Posterior cingulate gyrus (tissue), 11 donors: ENCODE measurements around the gene S100A11.

Source experiments
- DNase-seq, 10 donors: peaks; one replicate each; pipeline versions ENCODE4 v3.0.0 to v3.0.0-alpha.2; 2020 to 2021; ENCODE audit warnings: mixed read lengths in 3 of 10
- intact Hi-C: fragments of 100-400 bp; cut with DNase I; formaldehyde crosslinking; loops from one replicate; pipeline ENCODE4 v1.15.1; 2023

The S100A11 gene

GRCh38 chr1:152005360-152005912 is 31.4 kb downstream of the S100A11 start:
- intact Hi-C loops: no loop called here
- no peak for DNase-seq

GRCh38 chr1:152003846-152004442 is 32.9 kb downstream of the S100A11 start:
- intact Hi-C loops: no loop called here
- DNase-seq: no peak

- intact Hi-C loops: no loop called here
Observed at GRCh38 chr1:152002960-152003359, 33.8 kb downstream of the S100A11 start.

GRCh38 chr1:152001631-152002584 is 34.9 kb downstream of the S100A11 start:
- DNase-seq: peak; percentile 48 to 96 (median 81)
- intact Hi-C loops: loop anchor here (1.0 to 2.0 kb wide), 2 partner anchors 67 to 113 kb away; no protein-coding TSS in a partner anchor

More at GRCh38 chr1:152002960-152003359, 33.8 kb downstream of the S100A11 start:
- peak in 3 of 10 donors; percentile 32 to 83 (median 73) for DNase-seq

DNA sequence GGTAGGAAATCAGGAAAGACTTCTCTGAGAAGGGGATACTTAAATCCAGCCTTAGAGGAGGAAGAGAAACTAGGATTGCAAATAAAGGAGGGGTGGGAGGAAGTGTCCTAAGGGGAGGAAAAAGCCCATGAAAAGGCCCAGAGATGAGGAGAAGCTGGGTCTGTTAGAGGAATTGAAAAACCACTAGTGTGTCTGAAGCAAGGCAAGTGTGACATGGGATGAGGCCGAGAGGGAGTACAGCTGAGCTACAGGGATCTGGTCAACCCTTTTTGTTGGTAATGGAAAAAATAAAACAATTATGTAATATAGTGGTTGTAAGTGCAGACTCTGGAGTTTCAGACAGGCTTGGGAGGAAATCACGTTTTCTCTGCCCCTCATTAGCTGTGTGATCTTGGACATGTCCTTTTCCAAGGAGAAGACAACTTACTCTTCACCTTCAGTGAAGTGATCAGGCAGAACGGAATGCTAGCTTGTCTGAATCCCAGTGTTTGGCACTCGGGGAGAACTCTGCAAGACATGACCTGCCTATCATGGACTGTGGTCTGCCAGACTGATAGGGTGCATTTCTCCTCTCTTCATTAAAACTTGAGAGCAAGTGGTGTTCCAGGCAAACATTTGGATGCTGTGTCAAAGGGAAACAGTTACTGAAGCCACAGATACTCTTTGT is 35.7 kb downstream of the S100A11 start:
- no peak for DNase-seq
- intact Hi-C loops: loop anchor here (1.0 to 2.0 kb wide), 2 partner anchors 66 to 112 kb away; no protein-coding TSS in a partner anchor

DNA sequence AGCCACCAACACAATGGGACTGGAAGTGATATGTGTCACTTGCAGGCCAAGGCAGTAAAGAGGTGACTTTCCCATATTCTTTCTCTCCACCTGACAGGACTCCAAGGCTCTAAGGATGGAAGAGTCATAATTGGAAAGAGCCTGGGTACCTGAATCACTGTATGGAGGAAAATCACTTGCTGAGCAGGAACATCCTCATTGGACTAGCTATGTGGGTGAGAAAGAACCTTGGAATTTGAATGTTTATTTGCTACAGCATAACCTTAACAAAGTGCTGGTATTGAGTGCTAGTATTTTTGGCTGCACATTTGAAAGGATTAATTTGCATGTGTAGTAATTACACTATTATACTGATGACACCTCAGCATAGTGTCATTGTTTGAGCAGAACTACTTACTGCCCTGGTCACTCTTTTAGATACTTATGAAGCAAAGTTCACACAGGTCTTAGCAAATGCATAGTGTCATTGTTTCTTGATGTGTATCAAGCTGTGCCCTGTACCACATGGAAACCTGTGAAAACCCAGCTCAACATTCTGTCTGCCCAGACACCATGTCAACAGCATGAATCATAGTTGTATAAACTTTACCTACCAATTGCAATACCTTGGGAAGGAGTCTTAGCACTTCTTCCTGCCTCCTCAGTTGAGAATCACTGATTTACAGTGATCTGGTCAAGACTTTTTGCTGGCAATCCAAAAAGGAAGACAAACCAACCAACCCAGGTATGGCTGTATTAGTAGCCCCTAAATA is 38.0 kb downstream of the S100A11 start:
- no peak for DNase-seq
- intact Hi-C loops: no loop called here

DNA sequence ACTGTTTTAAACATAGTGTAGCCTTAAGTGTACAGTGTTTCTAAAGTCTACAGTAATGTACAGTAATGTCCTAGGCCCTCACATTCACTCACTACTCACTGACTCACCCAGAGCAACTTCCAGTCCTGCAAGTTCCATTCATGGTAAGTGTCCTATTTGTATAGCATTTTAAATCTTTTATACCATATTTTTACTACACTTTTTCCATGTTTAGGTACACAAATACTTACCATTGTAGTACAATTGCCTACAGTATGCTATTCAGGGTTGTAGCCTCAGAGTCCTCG is 39.6 kb downstream of the S100A11 start:
- intact Hi-C loops: no loop called here
- no peak for DNase-seq

DNA sequence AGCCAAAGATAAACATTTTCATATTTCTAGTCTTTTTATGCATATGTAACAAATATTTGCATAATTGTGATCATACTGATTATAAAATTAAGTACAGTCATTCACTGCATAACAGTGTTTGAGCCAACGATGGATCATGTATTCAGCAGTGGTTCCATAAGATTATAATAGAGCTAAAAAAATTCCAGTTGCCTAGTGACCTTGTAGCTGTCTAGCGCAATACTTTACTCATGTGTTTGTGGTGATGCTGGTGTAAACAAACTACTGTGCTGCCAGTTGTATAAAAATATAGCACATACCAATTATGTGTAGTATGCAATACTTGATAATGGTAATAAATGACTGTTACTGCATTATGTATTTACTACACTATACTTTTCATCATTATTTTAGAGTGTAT is 41.0 kb downstream of the S100A11 start:
- intact Hi-C loops: no loop called here

GRCh38 chr1:151994956-151995355 is 41.8 kb downstream of the S100A11 start:
- no peak for DNase-seq
- intact Hi-C loops: no loop called here

More for the DNA sequence above, 41.0 kb downstream of the S100A11 start:
- DNase-seq: no peak

GRCh38 chr1:151993734-151994496 is 42.9 kb downstream of the S100A11 start, which contains the start of gene S100A10:
S100A10 (minus strand) TSS chr1:151993859; CDS start chr1:151986230, 7,629 bp downstream.
- intact Hi-C loops: no loop called here
- peak in 4 of 10 donors; percentile 13 to 86 (median 62) for DNase-seq

- no peak for DNase-seq
- intact Hi-C loops: no loop called here
Observed at GRCh38 chr1:151993084-151993733, 43.6 kb downstream of the S100A11 start.

DNA sequence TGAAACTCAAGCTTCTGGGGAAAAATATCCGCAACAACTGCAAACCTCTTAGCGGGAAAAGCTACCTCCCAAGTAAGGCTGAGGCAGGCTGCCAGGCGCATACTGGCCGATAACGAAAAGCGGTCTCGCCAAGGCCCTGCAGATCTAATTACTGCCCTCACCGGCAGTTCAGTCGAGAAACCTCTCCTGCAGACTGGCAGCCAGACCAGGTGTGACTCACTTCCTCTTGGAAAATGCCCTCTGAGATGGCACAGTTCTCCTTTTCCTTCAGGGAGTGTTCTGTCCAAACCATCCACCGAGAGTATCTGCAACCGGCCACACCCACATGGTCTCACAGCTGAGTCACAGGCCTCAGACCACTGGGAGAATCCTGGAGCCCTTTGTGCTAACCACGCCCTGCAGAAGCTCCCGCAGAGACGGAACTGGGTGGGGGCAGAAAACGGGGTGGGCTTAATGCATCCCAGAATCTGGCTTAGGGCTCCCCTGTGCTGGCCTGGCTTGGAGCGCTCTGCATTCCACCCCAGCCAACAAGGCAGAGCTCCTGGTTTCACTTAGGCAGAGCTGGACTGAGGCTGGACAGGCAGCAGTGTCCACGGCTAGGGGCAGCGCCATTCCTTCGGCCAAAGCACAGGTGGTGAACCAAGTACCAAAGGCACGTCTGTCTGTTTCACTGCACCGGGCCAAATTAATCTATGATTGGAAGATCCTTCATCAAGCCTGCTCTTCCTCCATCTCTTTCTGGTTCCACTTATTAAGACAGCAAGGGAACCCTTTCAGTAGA is 44.3 kb downstream of the S100A11 start:
- DNase-seq: no peak
- intact Hi-C loops: no loop called here

- no peak for DNase-seq
- intact Hi-C loops: no loop called here
Observed at GRCh38 chr1:151991663-151992302, 45.0 kb downstream of the S100A11 start.

- intact Hi-C loops: no loop called here
- no peak for DNase-seq
Observed at GRCh38 chr1:151990856-151991198, 46.0 kb downstream of the S100A11 start.

DNA sequence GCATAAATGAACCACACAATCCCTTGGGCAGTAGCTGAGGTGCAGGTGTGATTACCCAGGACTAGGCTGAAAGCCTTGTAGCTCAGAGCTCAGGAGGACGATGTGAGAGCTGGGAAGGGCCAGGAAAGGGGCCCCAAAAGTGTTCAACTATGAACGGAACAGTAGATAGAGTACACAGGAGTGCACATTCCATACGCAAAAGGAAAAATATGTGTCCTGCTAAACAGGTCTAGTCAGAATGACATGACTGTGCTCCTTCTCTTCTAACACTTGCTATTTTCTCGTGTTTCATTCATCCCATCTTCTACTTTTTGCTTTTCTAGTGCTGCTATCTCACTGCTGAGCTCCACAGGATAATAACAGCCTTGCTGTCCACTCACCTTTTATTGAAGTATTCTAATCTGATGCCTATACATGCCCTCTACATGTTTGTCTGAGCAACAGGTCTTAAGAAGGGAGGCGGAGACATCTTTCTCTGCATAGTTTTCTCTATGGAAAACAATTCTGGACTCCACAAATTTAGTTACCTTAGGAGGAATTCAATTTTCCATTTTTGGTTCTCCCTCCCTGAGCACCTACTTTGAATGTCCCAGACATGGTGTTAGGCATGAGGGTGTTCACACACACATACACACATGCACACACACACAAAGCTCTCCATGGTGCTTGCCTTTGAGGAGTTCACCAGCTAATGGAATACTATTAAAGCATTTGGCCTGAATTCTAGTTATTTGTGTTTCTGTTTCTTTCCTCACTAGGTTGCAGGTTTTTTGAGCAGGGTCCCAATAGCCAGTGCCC is 46.5 kb downstream of the S100A11 start:
- no peak for DNase-seq
- intact Hi-C loops: no loop called here

- no peak for DNase-seq
- intact Hi-C loops: no loop called here
Observed at GRCh38 chr1:151989211-151989862, 47.5 kb downstream of the S100A11 start.
